AG10803 (cell line): ENCODE results near the gene PLGRKT.
"Not testable (repeated sequence)": the region's sequence is repeated elsewhere in the genome, so short reads cannot be mapped to it uniquely, and the experiment has no call there.

Experiments used
- DNase-seq: peaks from one replicate; pipeline ENCODE4 v3.0.0; 2010; ENCODE audit warnings: low read depth
- H3K4me3 ChIP-seq: 2 replicates; pipeline ENCODE4 v1.5.1; 2011; ENCODE audit warnings: mild to moderate bottlenecking, low read length, control low read depth
- CTCF ChIP-seq: conservative IDR thresholded peaks from 2 replicates; pipeline ENCODE4 v1.5.1; 2011; ENCODE audit warnings: mild to moderate bottlenecking, low read length, control low read depth, inconsistent platforms

Gene PLGRKT

GRCh38 chr9:5436441-5436840 is 1.3 kb downstream of the PLGRKT start:
- TF ChIP-seq CTCF, result no peak

DNA sequence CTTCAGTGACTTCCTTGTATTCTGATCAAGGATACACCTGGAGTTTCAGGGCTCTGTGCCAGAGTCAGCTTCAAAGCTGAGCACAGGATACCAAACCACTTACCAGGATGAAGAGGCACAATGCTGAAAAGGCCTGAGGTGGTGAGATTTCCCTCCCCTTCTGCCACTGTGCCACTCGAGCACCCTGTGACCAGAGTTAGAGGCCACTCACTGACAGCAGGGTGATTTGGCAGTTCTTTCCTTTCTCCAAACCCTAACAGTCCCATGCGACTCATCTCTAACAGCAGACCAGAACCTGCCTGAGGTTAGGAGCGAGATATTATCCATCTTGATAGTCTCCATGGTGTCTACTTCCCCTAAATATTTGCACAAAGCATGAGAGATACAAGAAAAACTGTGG is 1.8 kb downstream of the PLGRKT start:
- no peak overlapping the region for H3K4me3 ChIP-seq
- no peak for TF ChIP-seq CTCF
- DNase-seq, result no peak

More at GRCh38 chr9:5436441-5436840, 1.3 kb downstream of the PLGRKT start:
- DNase-seq, result no peak
- no peak overlapping the region for H3K4me3 ChIP-seq

- DNase-seq, H3K4me3 ChIP-seq: not testable (repeated sequence)
Observed at GRCh38 chr9:5433841-5434810, 3.6 kb downstream of the PLGRKT start.

DNA sequence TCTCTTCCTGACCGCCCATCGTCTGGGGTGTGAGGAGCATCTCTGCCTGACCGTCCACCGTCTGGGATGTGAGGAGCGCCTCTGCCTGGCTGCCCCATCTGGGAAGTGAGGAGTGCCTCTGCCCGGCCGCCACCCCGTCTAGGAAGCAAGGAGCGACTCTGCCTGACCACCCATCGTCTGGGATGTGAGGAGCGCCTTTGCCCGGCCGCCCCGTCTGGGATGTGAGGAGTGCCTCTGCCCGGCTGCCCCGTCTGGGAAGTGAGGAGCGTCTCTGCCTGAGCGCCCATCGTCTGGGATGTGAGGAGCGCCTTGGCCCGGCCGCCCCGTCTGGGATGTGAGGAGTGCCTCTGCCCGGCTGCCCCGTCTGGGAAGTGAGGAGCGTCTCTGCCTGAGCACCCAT is 4.4 kb downstream of the PLGRKT start:
- DNase-seq, H3K4me3 ChIP-seq: not testable (repeated sequence)

DNA sequence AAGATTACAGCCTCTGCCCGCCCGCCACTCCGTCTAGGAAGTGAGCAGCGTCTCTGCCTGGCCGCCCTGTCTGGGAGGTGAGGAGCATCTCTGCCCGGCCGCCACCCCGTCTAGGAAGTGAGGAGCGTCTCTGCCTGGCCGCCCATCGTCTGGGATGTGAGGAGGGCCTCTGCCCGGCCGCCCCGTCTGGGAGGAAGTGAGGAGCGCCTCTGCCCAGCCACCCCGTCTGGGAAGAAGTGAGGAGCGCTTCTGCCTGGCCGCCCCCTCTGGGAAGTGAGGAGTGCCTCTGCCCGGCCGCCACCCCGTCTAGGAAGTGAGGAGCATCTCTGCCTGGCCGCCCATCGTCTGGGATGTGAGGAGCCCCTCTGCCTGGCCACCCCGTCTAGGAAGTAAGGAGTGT is 4.8 kb downstream of the PLGRKT start:
- H3K4me3 ChIP-seq, DNase-seq: not testable (repeated sequence)

- no peak; the same call in 1 of the 2 replicates for TF ChIP-seq CTCF
- DNase-seq, result no peak
- H3K4me3 ChIP-seq, result no peak overlapping the region
Observed at GRCh38 chr9:5430912-5431311, 6.8 kb downstream of the PLGRKT start.

- no peak for TF ChIP-seq CTCF
- DNase-seq, result no peak
- H3K4me3 ChIP-seq, result no peak overlapping the region
Observed at GRCh38 chr9:5429873-5430564, 7.7 kb downstream of the PLGRKT start.

- DNase-seq, result no peak
- H3K4me3 ChIP-seq, result no peak overlapping the region
- no peak for TF ChIP-seq CTCF
Observed at GRCh38 chr9:5428794-5429528, 8.8 kb downstream of the PLGRKT start.
